WERI-Rb-1 (cell line): ENCODE results near the gene MICAL3.

Experiments
- DNase-seq: peaks from one replicate; pipeline ENCODE4 v3.0.0-alpha.2; 2020
- H3K27ac ChIP-seq: fragments of 250-450 bp; sonication (Bioruptor Pico); 2 replicates; pipeline ENCODE4 v1.5.1; 2020; ENCODE audit warnings: mild to moderate bottlenecking, moderate library complexity
- H3K27me3 ChIP-seq: fragments of 250-450 bp; sonication (Bioruptor Pico); 2 replicates; pipeline ENCODE4 v1.5.1; 2021; ENCODE audit warnings: mild to moderate bottlenecking, low read depth, moderate library complexity; ENCODE audit not compliant: insufficient read depth, severe bottlenecking
- H3K36me3 ChIP-seq: fragments of 250-450 bp; sonication (Bioruptor Pico); 2 replicates; pipeline ENCODE4 v1.5.1; 2020; ENCODE audit warnings: mild to moderate bottlenecking, moderate library complexity
- H3K4me3 ChIP-seq: 2 replicates; pipeline ENCODE4 v1.5.1; 2011; ENCODE audit warnings: low read depth, mild to moderate bottlenecking, control low read depth, low read length
- H3K9me3 ChIP-seq: fragments of 250-450 bp; sonication (Bioruptor Pico); 2 replicates; pipeline ENCODE4 v1.5.1; 2021; ENCODE audit warnings: mild to moderate bottlenecking, moderate library complexity; ENCODE audit not compliant: severe bottlenecking
- CTCF ChIP-seq: IDR thresholded peaks from 2 replicates; pipeline ENCODE4 v1.5.1; 2011; ENCODE audit warnings: low read depth, mild to moderate bottlenecking, control low read depth, inconsistent platforms, low read length

The MICAL3 gene

GRCh38 chr22:17912945-17913721, 111.2 kb downstream of the MICAL3 start:
- Histone ChIP-seq H3K4me3 (no peak overlapping the region), H3K27ac (no peak overlapping the region), H3K27me3 (no peaks in the 10 kb centered on the region), H3K36me3 (no peaks in the 10 kb centered on the region), H3K9me3 (no peaks in the 10 kb centered on the region)
- DNase-seq, result no peak
- no peak for TF ChIP-seq CTCF

GRCh38 chr22:17911887-17912286, 112.5 kb downstream of the MICAL3 start:
- Histone ChIP-seq H3K4me3 (no peak overlapping the region), H3K27ac (no peak overlapping the region), H3K9me3 (no peaks in the 10 kb centered on the region), H3K36me3 (no peaks in the 10 kb centered on the region), H3K27me3 (no peaks in the 10 kb centered on the region)
- no peak for DNase-seq
- TF ChIP-seq CTCF, result no peak

- no peak for TF ChIP-seq CTCF
- Histone ChIP-seq H3K27me3 (no peaks in the 10 kb centered on the region), H3K36me3 (no peaks in the 10 kb centered on the region; the same call in 1 of the 2 replicates), H3K27ac (no peak overlapping the region), H3K9me3 (no peaks in the 10 kb centered on the region), H3K4me3 (no peak overlapping the region)
- DNase-seq, result no peak
Measured at GRCh38 chr22:17911312-17911705, 113.1 kb downstream of the MICAL3 start.

- Histone ChIP-seq H3K36me3 (peaks cover 3% of the 10 kb centered on the region; the same call in 1 of the 2 replicates), H3K9me3 (no peaks in the 10 kb centered on the region), H3K27me3 (no peaks in the 10 kb centered on the region), H3K27ac (peak overlapping the region; percentile 40; the same call in 1 of the 2 replicates), H3K4me3 (peak overlapping the region; percentile 14)
- DNase-seq, result peak; percentile 82
- peak; percentile 71 for TF ChIP-seq CTCF
Measured at GRCh38 chr22:17910561-17911311, 113.6 kb downstream of the MICAL3 start.

GRCh38 chr22:17907748-17908051, 116.7 kb downstream of the MICAL3 start:
- no peak overlapping the region for H3K4me3 ChIP-seq
- H3K36me3 ChIP-seq, result peaks cover 22% of the 10 kb centered on the region
- no peak overlapping the region for H3K27ac ChIP-seq
- no peak for TF ChIP-seq CTCF
- no peaks in the 10 kb centered on the region for H3K27me3 ChIP-seq
- no peak for DNase-seq
- no peaks in the 10 kb centered on the region for H3K9me3 ChIP-seq
